Measurements from ENCODE around the gene FLG. TPM values are rescaled to one million over a fixed set of nuclear protein-coding genes. Genes with fewer than 3 reads are reported as not detected.

Gene FLG
- polyA plus RNA-seq, 3 donors, result not detected

DNA sequence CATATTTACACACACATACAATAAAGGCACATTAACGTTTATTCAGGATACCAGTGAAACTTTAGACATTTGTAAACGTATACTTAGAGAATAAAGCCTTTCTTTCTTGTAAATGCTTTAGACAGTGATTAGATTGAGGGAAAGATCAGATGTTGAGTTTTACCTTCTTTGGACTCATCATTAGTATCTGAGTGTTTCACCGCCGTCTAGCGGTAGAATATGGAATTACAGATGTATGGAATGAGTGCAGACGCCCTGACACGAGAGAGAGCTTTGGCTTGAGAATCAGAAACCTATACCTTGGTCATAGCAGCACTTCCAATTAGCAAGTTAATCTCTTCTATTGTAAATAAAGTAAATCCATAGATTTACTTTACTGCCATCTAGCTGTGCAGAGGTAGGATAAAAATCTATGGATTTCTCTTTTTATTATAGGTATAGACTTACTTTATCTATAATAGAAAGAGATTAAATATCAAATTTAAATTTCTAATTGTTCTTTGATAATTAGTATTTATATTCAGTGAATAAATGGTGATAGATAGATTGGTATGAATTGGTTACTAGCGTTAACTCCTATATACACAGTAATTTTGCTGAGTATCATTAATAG is 22.2 kb upstream of the FLG start:
- Mint-ChIP-seq H3K36me3 (no peaks in the 10 kb centered on the region), H3K27me3 (ENCODE audit: low read depth in 3 of 3) (peaks cover 1 to 14% (median 4%) of the 10 kb centered on the region in 3 donors), H3K4me3 (no peak overlapping the region), H3K27ac (no peak overlapping the region), H3K9me3 (peaks cover 0 to 4% (median 0%) of the 10 kb centered on the region in 7 donors), H3K4me1 (no peaks in the 10 kb centered on the region)
- H3K36me3 ChIP-seq (replicated peaks in 1 of 2; ENCODE audit: control insufficient read depth in 1 of 2, insufficient read depth in 2 of 2, low read length in 2 of 2), result no peaks in the 10 kb centered on the region
- no CpG with 5 or more reads among the region's 8 CpGs for WGBS (ENCODE audit: insufficient coverage)
- no peaks in the 10 kb centered on the region for H4K20me1 ChIP-seq (ENCODE audit: insufficient read depth, low read length)
- no peak overlapping the region for H3K4me2 ChIP-seq (replicated peaks; ENCODE audit: extremely low read depth, low read length, poor library complexity, severe bottlenecking)
- no peaks in the 10 kb centered on the region for H3K4me1 ChIP-seq (ENCODE audit: control insufficient read depth in 1 of 2, insufficient read depth in 2 of 2, low read length in 2 of 2)
- intact Hi-C loops (cut with micrococcal nuclease), result loop anchor here (5.0 to 10.0 kb wide), 2 partner anchors 108 to 110 kb away; no protein-coding TSS in a partner anchor
- no peak overlapping the region for H3K27ac ChIP-seq (ENCODE audit: low read depth in 1 of 2, low read length in 2 of 2)
- H3K4me3 ChIP-seq (replicated peaks in 1 of 3; ENCODE audit: low read depth in 2 of 3, low read length in 3 of 3), result no peak overlapping the region
- peaks cover 0 to 15% of the 10 kb centered on the region in 2 donors for H3K27me3 ChIP-seq (ENCODE audit: control insufficient read depth in 2 of 2, insufficient read depth in 2 of 2, low read length in 2 of 2)
- H2AFZ ChIP-seq (ENCODE audit: insufficient read depth, low read depth, low read length, poor library complexity, severe bottlenecking), result no peak overlapping the region
- no peaks in the 10 kb centered on the region for H3K9me3 ChIP-seq (replicated peaks in 1 of 2; ENCODE audit: control insufficient read depth in 1 of 2, insufficient read depth in 1 of 2, low read length in 2 of 2)
- H3K9ac ChIP-seq (ENCODE audit: insufficient read depth, low read length, poor library complexity, severe bottlenecking), result no peak overlapping the region
- no peaks in the 10 kb centered on the region for H3K79me2 ChIP-seq (ENCODE audit: insufficient read depth, low read length)
- peak; percentile 24 to 53 (median 36) for DNase-seq
- TF ChIP-seq, protein P1, sequence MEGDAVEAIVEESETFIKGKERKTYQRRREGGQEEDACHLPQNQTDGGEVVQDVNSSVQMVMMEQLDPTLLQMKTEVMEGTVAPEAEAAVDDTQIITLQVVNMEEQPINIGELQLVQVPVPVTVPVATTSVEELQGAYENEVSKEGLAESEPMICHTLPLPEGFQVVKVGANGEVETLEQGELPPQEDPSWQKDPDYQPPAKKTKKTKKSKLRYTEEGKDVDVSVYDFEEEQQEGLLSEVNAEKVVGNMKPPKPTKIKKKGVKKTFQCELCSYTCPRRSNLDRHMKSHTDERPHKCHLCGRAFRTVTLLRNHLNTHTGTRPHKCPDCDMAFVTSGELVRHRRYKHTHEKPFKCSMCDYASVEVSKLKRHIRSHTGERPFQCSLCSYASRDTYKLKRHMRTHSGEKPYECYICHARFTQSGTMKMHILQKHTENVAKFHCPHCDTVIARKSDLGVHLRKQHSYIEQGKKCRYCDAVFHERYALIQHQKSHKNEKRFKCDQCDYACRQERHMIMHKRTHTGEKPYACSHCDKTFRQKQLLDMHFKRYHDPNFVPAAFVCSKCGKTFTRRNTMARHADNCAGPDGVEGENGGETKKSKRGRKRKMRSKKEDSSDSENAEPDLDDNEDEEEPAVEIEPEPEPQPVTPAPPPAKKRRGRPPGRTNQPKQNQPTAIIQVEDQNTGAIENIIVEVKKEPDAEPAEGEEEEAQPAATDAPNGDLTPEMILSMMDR (IDR thresholded peaks at IDR 0.05), result peak; percentile 98

DNA sequence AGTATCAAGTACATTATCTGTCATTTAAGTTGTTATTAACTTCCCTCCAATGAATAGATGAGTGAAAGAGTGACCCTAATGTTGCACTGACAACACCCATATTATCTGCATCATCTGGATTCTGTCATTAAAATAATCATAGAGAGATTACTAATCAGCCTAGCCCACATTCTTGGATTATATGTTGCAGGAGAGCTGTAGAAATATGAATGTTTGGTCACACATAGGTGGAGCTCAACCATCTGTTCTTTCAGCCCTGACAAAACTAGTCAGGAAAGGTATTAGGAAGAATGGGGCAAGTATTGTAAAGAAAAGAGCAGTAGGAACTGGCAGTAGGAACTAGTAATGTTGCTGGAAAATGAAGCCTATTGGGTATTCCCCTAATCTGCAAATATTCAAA is 19.4 kb upstream of the FLG start:
- H3K9ac ChIP-seq (ENCODE audit: insufficient read depth, low read length, poor library complexity, severe bottlenecking), result no peak overlapping the region
- H4K20me1 ChIP-seq (ENCODE audit: insufficient read depth, low read length), result no peaks in the 10 kb centered on the region
- H3K9me3 ChIP-seq (replicated peaks in 1 of 2; ENCODE audit: control insufficient read depth in 1 of 2, insufficient read depth in 1 of 2, low read length in 2 of 2), result no peaks in the 10 kb centered on the region
- no peak overlapping the region for H3K27ac Mint-ChIP-seq
- TF ChIP-seq, protein P1 (IDR thresholded peaks at IDR 0.05), result no peak
- intact Hi-C loops (cut with micrococcal nuclease), result loop anchor here in 1 of 2 donors (10.0 kb wide), 1 partner anchor 110 kb away; no protein-coding TSS in a partner anchor
- H3K4me1 Mint-ChIP-seq, result no peaks in the 10 kb centered on the region
- H3K4me1 ChIP-seq (ENCODE audit: control insufficient read depth in 1 of 2, insufficient read depth in 2 of 2, low read length in 2 of 2), result no peaks in the 10 kb centered on the region
- peaks cover 0 to 18% of the 10 kb centered on the region in 2 donors for H3K27me3 ChIP-seq (ENCODE audit: control insufficient read depth in 2 of 2, insufficient read depth in 2 of 2, low read length in 2 of 2)
- H3K36me3 ChIP-seq (replicated peaks in 1 of 2; ENCODE audit: control insufficient read depth in 1 of 2, insufficient read depth in 2 of 2, low read length in 2 of 2), result no peaks in the 10 kb centered on the region
- H2AFZ ChIP-seq (ENCODE audit: insufficient read depth, low read depth, low read length, poor library complexity, severe bottlenecking), result no peak overlapping the region
- no peaks in the 10 kb centered on the region for H3K79me2 ChIP-seq (ENCODE audit: insufficient read depth, low read length)
- H3K4me3 ChIP-seq (replicated peaks in 1 of 3; ENCODE audit: low read depth in 2 of 3, low read length in 3 of 3), result no peak overlapping the region
- H3K27ac ChIP-seq (ENCODE audit: low read depth in 1 of 2, low read length in 2 of 2), result no peak overlapping the region
- H3K4me2 ChIP-seq (replicated peaks; ENCODE audit: extremely low read depth, low read length, poor library complexity, severe bottlenecking), result no peak overlapping the region
- H3K9me3 Mint-ChIP-seq, result no peaks in the 10 kb centered on the region
- no peak for DNase-seq
- peaks cover 1 to 16% (median 7%) of the 10 kb centered on the region in 3 donors for H3K27me3 Mint-ChIP-seq (ENCODE audit: low read depth in 3 of 3)
- no peak overlapping the region for H3K4me3 Mint-ChIP-seq
- H3K36me3 Mint-ChIP-seq, result no peaks in the 10 kb centered on the region
